Measurements from ENCODE around the gene TIMM50. TPM values are rescaled to one million over a fixed set of nuclear protein-coding genes. Genes with fewer than 3 reads are reported as not detected.
"Not testable (repeated sequence)": the region's sequence is repeated elsewhere in the genome, so short reads cannot be mapped to it uniquely, and the experiment has no call there.

The TIMM50 gene
- total RNA-seq, 4 donors from 2014 or later, result 38.4 to 65.5 (median 55.4) TPM

DNA sequence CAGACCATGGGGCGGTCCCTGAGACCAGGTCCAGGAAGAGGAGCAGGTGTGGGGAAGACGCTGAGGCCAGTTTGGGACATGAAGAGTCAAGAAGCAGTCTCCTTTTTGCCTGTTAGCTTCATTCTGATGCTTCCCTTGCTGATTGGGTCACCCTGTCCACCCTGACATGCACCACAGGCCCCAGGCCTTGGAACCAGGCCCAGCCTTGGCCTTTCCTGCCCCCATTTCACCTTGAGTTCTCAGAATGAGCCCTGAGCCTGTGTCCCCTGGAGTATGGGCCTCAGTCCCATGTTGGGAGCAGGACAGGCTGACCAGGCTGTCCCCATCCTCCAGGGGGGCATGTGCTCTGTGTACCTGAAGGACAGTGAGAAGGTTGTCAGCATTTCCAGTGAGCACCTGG lies 4.9 kb upstream of the TIMM50 start:
- no peak overlapping the region for H3K4me3 ChIP-seq
- H3K27me3 ChIP-seq, result no peaks in the 10 kb centered on the region
- H3K4me1 ChIP-seq, result peaks cover 0 to 8% (median 6%) of the 10 kb centered on the region in 4 donors
- no peak for DNase-seq (ENCODE audit: low spot score in 2 of 2)
- H3K9me3 ChIP-seq, result no peaks in the 10 kb centered on the region
- TF ChIP-seq, protein P1, sequence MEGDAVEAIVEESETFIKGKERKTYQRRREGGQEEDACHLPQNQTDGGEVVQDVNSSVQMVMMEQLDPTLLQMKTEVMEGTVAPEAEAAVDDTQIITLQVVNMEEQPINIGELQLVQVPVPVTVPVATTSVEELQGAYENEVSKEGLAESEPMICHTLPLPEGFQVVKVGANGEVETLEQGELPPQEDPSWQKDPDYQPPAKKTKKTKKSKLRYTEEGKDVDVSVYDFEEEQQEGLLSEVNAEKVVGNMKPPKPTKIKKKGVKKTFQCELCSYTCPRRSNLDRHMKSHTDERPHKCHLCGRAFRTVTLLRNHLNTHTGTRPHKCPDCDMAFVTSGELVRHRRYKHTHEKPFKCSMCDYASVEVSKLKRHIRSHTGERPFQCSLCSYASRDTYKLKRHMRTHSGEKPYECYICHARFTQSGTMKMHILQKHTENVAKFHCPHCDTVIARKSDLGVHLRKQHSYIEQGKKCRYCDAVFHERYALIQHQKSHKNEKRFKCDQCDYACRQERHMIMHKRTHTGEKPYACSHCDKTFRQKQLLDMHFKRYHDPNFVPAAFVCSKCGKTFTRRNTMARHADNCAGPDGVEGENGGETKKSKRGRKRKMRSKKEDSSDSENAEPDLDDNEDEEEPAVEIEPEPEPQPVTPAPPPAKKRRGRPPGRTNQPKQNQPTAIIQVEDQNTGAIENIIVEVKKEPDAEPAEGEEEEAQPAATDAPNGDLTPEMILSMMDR (IDR thresholded peaks at IDR 0.05), result no peak
- TF ChIP-seq POLR2A (IDR thresholded peaks at IDR 0.05), result no peak
- no peak for TF ChIP-seq EP300 (IDR thresholded peaks at IDR 0.05)
- WGBS, 2 donors, result 75 to 86% methylated on average over 2 of the region's 2 CpGs
- H3K27ac ChIP-seq, result no peak overlapping the region
- peaks cover 0 to 70% (median 12%) of the 10 kb centered on the region in 3 donors for H3K36me3 ChIP-seq

DNA sequence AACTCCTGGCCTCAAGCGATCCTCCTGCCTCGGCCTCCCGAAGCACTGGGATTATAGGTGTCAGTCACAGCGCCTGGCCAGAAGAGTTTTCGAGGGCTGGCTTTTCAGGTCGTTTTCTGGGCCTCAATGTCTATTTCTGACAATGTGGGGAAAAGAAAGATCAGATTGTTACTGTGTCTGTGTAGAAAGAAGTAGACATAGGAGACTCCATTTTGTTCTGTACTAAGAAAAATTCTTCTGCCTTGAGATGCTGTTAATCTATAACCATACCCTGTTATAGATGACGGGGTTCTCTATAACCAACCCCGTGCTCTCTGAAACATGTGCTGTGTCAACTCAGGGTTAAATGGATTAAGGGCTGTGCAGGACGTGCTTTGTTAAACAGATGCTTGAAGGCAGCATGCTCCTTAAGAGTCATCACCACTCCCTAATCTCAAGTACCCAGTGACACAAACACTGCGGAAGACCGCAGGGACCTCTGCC lies 1.3 kb upstream of the TIMM50 start:
- H3K4me1 ChIP-seq, result peaks cover 0 to 23% (median 15%) of the 10 kb centered on the region in 4 donors
- H3K9me3 ChIP-seq; H3K4me3 ChIP-seq; DNase-seq (ENCODE audit: low spot score in 2 of 2); H3K27ac ChIP-seq; H3K27me3 ChIP-seq: not testable (repeated sequence)
- WGBS, 2 donors, result 72 to 77% methylated on average over 11 of the region's 11 CpGs
- H3K36me3 ChIP-seq, result peaks cover 0 to 52% (median 0%) of the 10 kb centered on the region in 3 donors

DNA sequence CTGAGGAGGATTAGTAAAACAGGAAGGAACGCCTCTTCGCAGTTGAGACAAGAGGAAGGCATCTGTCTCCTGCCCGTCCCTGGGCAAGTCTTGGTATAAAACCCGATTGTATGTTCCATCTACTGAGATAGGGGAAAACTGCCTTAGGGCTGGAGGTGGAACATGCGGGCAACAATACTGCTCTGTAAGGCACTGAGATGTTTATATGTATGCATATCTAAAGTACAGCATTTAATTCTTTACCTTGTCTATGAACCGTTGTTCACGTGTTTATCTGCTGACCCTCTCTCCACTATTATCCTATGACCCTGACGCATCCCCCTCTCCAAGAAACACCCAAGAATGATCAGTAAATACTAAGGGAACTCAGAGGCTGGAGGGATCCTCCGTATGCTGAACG lies 722 bp upstream of the TIMM50 start:
- H3K36me3 ChIP-seq, result peaks cover 0 to 52% (median 0%) of the 10 kb centered on the region in 3 donors
- peak overlapping the region; percentile 67 to 88 (median 86) for H3K27ac ChIP-seq
- no peak for TF ChIP-seq EP300 (IDR thresholded peaks at IDR 0.05)
- TF ChIP-seq POLR2A (IDR thresholded peaks at IDR 0.05), result no peak
- TF ChIP-seq, protein P1 (IDR thresholded peaks at IDR 0.05), result no peak
- peaks cover 0 to 23% (median 15%) of the 10 kb centered on the region in 4 donors for H3K4me1 ChIP-seq
- WGBS, 2 donors, result 33% methylated on average over 10 of the region's 10 CpGs
- no peaks in the 10 kb centered on the region for H3K27me3 ChIP-seq
- H3K4me3 ChIP-seq, result peak overlapping the region; percentile 81 to 96 (median 85)
- H3K9me3 ChIP-seq, result no peaks in the 10 kb centered on the region
- DNase-seq (ENCODE audit: low spot score in 2 of 2), result no peak

DNA sequence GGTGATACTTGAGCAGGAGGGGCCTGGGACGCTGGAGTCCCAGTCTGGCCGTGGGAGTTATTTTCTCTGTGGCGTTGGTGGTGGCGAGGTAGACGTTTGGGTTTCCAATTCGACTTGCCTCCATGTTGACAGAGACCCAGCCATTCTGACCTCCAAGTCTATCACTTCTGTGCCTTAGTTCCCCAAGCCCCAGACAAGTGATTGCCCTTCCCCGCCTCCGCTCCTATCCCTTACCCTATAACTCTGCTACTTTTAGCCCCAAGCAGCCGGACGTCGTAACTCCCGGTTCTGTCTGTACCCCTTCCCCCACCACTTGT lies 549 bp downstream of the TIMM50 start:
- Histone ChIP-seq H3K9me3 (no peaks in the 10 kb centered on the region), H3K4me1 (peaks cover 0 to 23% (median 15%) of the 10 kb centered on the region in 4 donors), H3K27me3 (no peaks in the 10 kb centered on the region), H3K27ac (peak overlapping the region; percentile 67 to 88 (median 86)), H3K36me3 (peaks cover 3 to 52% (median 9%) of the 10 kb centered on the region in 3 donors), H3K4me3 (peak overlapping the region; percentile 81 to 96 (median 85))
- DNase-seq (ENCODE audit: low spot score in 2 of 2), result no peak
- whole genome bisulfite sequencing, 2 donors, result 1% methylated on average over 9 to 12 of the region's 12 CpGs
- TF ChIP-seq, protein P1 (IDR thresholded peaks at IDR 0.05), result no peak
- TF ChIP-seq EP300 (IDR thresholded peaks at IDR 0.05) (no peak), POLR2A (IDR thresholded peaks at IDR 0.05) (no peak)

DNA sequence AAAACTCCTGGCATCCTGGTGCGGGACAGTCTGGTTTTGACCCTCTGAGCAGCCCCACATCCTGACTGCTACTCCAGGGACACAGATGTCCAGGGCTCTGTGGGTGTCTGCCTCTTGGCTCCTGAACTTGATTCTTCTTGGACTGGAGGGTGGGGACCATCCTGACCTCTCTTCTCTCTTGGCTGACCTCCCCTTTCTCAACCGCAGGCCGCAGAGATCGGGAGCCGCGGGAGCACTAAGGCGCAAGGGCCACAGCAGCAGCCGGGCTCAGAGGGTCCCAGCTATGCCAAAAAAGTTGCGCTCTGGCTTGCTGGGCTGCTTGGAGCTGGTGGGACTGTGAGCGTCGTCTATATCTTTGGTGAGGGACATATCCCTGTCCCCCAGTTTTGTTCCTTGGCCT lies 1.0 kb downstream of the TIMM50 start:
- Histone ChIP-seq H3K27ac (peak overlapping the region in 1 of 4 donors; percentile 88), H3K9me3 (no peaks in the 10 kb centered on the region), H3K27me3 (no peaks in the 10 kb centered on the region), H3K4me3 (peak overlapping the region; percentile 81 to 96 (median 85)), H3K4me1 (peaks cover 0 to 23% (median 15%) of the 10 kb centered on the region in 4 donors), H3K36me3 (peaks cover 3 to 52% (median 10%) of the 10 kb centered on the region in 3 donors)
- 59 to 62% methylated on average over 11 of the region's 11 CpGs for WGBS, 2 donors
- no peak for TF ChIP-seq EP300 (IDR thresholded peaks at IDR 0.05)
- no peak for TF ChIP-seq POLR2A (IDR thresholded peaks at IDR 0.05)
- TF ChIP-seq, protein P1 (IDR thresholded peaks at IDR 0.05), result no peak
- DNase-seq (ENCODE audit: low spot score in 2 of 2), result no peak

All from tibial nerve (tissue), 4 donors.